OCI-LY1 (cell line): ENCODE data around the gene NHSL2.

ENCODE experiments used
- EZH2 ChIP-seq: fragments of 200-600 bp; sonication (generic), shearing (Covaris generic); IDR thresholded peaks from 2 replicates; pipeline ENCODE4 v1.8.0; 2017; ENCODE audit warnings: borderline replicate concordance, mixed run types, mild to moderate bottlenecking, antibody characterized with exemption, low read length, moderate library complexity, mixed read lengths
- TF ChIP-seq, protein P1 (sequence below): fragments of 200-600 bp; sonication (generic), shearing (Covaris generic); IDR thresholded peaks from 2 replicates; pipeline ENCODE4 v1.5.1; 2017; ENCODE audit warnings: mild to moderate bottlenecking, antibody characterized with exemption, low read length, moderate library complexity, mixed read lengths

DNA sequence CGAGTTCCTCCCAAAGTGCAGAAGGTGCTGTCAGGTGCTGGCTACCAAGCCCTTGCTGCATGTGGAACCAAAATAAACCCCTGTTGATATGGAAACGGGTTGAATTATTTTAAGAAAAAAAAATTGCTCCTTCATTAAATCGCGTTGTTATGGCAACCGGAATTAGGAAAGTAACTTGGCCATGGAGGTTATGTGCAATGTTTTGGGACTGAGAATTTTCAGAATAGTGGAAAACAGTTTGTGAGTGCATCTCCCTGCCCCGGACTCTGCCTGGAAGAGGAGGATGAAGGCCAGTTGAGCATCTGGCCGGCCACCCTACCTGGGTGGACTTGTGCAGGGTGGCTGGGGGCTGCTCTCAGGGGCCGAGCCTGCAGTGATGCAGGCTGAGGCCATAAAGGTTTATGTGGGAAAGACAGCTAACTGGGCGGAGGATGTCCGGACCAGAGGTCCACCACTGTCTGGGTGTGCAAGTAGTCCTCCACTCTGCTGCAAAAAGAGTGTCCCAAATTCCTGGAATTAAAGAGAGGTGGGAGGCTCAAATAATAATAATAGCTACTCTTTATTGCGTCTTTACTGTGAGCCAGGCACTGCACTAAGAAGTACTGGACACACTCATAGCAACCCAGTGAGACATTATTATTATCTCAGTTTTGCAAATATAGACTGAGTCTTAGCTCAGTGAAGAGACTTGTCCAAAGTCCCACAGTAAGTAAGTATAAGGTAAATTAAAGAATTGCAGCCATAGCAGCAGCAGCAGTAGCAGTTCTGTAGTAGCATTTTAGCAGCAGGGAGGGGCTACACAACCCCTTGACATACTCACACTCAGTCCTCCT lies 200.4 kb downstream of the NHSL2 start:
- TF ChIP-seq, protein P1, sequence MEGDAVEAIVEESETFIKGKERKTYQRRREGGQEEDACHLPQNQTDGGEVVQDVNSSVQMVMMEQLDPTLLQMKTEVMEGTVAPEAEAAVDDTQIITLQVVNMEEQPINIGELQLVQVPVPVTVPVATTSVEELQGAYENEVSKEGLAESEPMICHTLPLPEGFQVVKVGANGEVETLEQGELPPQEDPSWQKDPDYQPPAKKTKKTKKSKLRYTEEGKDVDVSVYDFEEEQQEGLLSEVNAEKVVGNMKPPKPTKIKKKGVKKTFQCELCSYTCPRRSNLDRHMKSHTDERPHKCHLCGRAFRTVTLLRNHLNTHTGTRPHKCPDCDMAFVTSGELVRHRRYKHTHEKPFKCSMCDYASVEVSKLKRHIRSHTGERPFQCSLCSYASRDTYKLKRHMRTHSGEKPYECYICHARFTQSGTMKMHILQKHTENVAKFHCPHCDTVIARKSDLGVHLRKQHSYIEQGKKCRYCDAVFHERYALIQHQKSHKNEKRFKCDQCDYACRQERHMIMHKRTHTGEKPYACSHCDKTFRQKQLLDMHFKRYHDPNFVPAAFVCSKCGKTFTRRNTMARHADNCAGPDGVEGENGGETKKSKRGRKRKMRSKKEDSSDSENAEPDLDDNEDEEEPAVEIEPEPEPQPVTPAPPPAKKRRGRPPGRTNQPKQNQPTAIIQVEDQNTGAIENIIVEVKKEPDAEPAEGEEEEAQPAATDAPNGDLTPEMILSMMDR = no peak
- no peak for TF ChIP-seq EZH2
